Stimulated activated CD4-positive, alpha-beta T cell treated with anti-CD3 and anti-CD28 coated beads, TNF-alpha, amount 100 ng/mL, for 1 hour (primary cell): ENCODE results near the gene CNTNAP2.

Source experiments
- DNase-seq, 3 donors: peaks; one replicate each; pipeline ENCODE4 v3.0.0-alpha.2; 2020; ENCODE audit warnings: low read depth in 3 of 3, low spot score in 1 of 3

The CNTNAP2 gene

GRCh38 chr7:148362541-148362940 lies 2245.9 kb downstream of the CNTNAP2 start:
- DNase-seq, result no peak

DNA sequence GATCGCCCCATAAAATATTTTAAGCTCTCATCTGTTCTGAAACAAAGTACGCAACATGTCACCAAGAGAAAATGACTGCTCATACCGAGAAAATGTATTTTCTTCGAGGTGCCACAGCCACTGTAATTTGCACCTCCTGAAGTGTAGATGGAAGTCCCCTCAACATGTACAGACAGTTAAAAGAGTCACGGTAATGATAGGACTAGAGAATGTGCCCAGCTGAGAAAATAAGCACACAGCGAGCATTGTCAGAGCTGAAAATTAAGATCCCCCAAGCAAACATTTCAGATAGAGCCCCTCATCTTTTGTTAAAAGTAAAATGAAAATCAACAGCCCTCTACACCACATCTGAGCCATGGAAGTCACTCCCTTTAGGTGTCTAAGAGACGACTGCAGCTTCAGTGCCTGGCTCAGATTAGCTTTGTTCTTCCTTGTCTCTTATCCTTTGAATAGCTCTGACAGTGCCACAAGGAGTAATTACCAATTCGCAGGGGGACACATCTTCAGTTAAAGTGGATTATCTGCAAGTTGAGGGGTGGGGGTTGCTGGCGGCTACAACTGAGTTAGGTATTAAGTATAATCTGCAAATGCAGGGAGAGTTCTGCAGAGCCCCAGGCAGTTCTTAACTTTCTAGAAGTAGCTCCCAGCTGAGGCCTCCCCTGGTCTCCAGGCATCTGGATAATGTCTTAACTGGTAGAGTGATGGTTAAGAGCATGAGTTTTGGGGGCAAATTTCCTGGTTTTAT lies 2251.3 kb downstream of the CNTNAP2 start:
- no peak for DNase-seq

GRCh38 chr7:148368562-148368961 lies 2252.0 kb downstream of the CNTNAP2 start:
- no peak for DNase-seq

DNA sequence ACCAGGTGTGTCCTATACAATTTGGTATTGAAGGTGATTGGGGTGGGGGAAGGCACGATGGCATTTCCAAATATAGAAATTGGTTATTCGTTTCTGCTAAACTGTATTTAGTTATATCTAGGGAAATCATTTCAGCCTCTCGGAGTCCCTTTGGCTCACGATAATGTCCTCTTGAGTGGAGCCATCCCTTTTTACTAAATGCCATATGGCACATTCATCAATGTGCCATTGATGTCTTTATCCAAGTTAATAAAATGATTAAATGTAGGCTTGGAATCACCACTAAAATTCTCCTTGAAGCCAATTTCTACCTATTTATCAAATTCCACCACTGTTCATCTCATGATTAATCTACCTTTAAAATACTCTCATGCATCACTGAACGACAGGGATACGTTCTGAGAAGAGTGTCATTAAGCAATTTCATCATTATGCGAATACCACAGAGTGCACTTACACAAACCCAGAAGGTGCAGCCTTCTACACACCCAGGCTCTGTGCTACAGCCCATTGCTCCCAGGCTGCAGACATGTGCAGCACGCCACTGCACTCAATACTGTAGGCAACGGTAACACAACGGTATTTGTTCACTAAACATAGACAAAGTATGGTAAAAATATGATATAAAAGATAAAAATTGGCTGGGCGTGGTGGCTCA lies 2254.8 kb downstream of the CNTNAP2 start:
- DNase-seq, result no peak

DNA sequence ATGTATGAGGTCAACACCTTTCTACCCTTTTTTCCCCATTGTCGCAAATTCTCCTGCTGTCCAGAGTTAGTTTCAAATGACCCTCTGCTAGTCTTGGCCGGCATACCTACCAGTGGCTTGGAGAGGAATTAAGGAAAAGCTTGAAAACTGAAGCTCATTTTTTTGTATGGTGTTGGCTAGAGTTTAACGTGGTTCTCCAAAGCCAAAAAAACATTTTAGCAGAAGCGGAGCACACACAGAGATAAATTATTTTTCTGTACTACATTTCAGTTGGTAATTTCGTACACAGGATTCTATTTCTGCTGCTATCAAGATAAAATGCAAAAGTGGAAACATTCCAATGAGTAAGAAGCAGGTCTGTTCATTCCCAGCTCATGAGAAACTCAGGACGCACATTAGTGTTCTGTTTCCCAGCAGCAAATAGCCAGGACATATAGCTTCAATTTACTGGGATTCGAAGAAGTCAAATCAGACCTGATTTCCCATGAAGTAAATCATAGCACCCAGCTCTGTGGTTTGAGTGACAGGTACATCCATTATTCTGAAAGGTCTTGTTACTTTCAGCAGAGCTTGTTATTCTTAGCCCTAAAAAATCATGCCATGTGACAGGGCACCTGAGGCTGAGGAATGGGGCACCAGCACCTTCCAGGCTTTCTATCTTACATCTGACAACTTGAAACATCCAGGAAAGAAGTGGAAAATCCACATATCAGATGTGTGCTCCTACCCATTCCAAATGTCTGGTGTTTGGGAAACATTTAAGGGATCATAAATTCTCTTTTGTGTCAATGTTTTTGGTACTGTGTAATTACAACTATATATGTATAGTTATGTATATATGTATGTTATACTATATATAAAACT lies 2258.0 kb downstream of the CNTNAP2 start:
- DNase-seq, result no peak

DNA sequence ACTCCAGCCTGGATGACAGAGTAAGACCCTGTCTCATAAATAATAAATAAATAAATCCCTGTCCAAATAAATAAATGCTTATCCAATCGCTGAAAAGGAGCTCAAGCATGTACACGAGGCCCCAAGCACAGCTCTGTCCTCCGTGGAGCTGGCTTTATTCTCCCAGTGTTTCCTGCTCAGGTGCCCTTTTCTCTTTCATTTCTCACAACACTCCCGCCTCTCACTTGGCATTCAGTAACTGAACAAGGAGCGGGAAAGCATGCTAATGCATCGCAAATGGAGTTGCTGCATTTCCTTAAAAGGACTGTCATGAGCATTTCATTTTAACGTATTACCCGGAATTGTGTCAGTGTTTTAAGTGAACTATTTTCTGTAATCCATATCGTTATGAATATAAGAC lies 2263.1 kb downstream of the CNTNAP2 start:
- no peak for DNase-seq

DNA sequence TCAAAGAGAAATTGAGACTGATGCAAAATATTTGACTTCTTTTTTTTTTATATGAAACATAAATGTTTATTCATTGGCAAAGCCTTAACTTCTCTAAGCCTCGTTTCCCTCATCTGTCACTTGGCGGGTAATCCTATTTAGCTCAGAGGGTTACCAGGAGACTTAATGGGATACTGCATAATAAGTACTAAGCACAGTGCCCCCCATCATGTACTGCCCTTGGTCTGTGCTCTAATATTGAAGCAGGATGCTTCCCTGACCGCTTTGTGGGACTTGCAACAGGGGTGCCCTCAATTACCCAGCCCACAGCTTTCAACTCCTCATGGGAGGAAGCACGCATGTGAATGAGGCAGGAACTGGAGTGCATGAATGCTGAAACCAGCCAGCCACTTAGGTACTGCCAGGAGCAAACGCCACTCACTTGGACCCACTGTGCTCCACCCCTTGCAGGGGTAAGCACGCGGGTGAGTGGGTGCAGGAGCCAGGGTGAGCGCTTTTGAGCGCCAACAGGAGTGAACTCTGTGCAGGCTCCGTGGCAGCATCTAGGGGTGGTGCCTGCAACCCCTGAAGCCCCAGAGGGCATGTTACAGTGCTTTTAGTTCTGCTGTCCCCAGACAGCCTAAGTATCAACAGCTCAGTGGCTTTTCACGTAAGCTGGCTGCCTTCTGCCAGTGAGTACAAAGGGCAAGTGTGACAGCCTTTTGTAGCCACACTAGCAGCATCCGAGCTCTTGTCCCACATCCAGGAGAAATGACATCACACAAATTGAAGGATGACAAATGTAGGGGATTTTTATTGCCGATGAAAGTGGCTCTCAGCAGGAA lies 2264.2 kb downstream of the CNTNAP2 start:
- DNase-seq, result no peak

- DNase-seq, result no peak
These were observed 2266.0 kb downstream of the CNTNAP2 start for GRCh38 chr7:148382596-148382995.

- DNase-seq, result no peak
These were observed 2267.1 kb downstream of the CNTNAP2 start for GRCh38 chr7:148383651-148384050.

- DNase-seq, result no peak
These were observed 2268.5 kb downstream of the CNTNAP2 start for GRCh38 chr7:148385009-148385682.

GRCh38 chr7:148390381-148390780 lies 2273.8 kb downstream of the CNTNAP2 start:
- no peak for DNase-seq

DNA sequence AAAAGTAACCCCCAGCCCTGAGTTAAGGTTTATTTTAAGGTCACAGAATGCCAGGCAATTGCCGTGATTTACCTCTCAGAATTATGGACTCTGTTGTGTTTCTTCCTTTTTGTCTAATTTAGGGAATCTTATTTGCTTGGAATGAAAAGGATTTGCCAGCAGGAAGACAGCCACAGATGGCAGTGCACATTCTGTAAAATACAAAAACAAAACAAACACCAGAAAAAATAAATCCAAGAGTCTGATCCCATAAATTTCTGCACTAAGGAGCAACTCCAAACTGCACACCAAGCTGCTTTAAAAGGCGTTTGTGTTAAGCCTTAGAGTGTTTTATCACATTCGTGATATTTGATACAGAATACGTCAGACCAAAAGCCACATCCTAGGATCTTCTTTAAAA lies 2275.0 kb downstream of the CNTNAP2 start:
- DNase-seq, result no peak

DNA sequence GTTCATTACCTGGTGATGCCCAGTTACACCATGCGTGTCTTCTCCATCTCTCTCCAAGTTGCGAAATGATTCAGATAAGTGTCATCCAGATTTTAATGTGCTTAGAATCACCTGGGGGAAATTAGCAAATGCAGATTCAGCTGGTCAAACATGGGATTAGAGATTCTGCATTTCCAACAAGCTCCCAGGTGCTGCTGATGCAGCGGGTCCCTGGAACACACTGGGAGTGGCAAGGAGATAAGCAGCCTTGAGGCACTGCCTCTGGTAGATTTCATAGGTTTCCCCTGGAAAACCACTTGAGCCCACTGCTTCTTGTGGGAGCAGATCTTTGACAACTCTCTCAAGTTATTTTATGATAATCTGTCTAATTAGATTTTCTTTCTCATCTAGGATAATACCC lies 2278.0 kb downstream of the CNTNAP2 start:
- no peak for DNase-seq

GRCh38 chr7:148395352-148395811 lies 2278.8 kb downstream of the CNTNAP2 start:
- no peak for DNase-seq

GRCh38 chr7:148395990-148396716 lies 2279.6 kb downstream of the CNTNAP2 start:
- no peak for DNase-seq

DNA sequence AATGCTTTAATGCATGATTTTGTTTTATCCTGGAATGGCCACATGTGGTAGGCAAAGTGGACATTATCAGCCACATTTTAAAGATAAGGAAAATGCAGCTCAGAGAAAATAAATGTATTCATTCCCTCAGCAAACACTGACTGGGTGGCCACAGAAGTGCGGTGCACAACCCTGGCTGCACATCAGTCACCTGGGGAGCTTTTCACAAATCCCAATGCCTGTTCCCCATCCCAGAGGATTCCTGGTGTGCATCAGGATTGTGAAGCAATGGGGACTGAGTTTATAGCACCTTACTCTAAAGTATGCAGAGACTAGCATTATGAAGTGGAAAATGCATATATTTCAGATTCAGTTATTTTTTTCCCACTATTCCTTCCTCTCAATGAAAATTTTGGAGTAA lies 2280.5 kb downstream of the CNTNAP2 start:
- DNase-seq, result no peak

DNA sequence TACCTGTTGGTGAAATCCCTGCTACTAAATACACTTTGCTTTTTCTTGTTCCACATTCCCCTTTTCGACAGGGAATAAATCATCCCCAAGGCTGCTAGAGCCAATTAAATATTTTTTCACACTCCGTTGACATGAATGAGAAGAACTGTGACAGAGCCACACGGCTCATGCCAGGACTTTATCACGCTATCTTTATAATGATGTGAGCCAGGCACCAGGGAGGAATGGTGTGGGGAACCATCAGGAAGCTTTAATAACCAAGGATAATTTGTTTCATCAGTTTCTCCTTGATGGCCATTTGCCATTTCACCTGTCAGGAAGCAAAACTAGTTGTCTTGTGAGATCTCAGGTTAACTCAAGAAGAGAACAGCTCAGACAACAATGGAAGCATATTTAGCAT lies 2280.9 kb downstream of the CNTNAP2 start:
- DNase-seq, result no peak

GRCh38 chr7:148397985-148398384 lies 2281.4 kb downstream of the CNTNAP2 start:
- DNase-seq, result no peak

DNA sequence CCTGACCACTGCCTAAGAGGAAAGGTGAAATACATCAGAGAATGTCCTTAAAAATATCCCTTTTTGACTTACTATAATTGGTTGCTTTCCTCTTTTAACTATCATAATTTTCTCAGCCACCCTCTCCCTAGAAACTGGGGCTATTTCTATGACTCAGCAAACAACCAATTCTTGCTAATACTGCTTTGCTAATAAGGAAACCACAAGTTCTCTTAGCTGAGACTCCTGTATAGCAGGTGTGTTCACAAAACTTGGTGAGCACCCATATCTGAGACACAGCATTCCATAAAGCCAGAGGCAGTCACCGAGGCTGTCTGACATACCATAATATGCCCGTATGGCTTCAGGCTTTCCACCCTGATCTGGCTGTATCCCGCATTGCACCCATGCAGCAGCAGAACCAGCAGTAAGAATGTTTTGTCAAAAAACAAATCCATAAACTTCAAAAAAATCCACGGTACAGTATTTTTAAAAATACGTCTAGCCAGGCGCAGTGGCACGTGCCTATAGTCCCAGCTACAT lies 2282.3 kb downstream of the CNTNAP2 start:
- DNase-seq, result no peak
